ENCODE data around the gene URB1.

Gene URB1

GRCh38 chr21:32426592-32427051 lies 33.8 kb upstream of the URB1 start:
- Histone ChIP-seq H2BK15ac (replicated peaks; ENCODE audit: low read depth) (no peak overlapping the region), H3K9ac (ENCODE audit: low read length) (no peak overlapping the region), H3K18ac (ENCODE audit: low read length) (no peak overlapping the region), H3K36me3 (ENCODE audit: control insufficient read depth, insufficient read depth, low read length) (no peaks in the 10 kb centered on the region), H3K4me3 (ENCODE audit: low read length) (no peak overlapping the region), H2BK120ac (ENCODE audit: low read depth, low read length) (no peak overlapping the region), H3K56ac (ENCODE audit: low read length) (no peak overlapping the region), H3K4ac (ENCODE audit: low read depth, low read length) (no peak overlapping the region), H3K23ac (ENCODE audit: low read length) (no peak overlapping the region), H2BK5ac (ENCODE audit: low read length) (no peak overlapping the region), H3K4me2 (ENCODE audit: low read length) (no peak overlapping the region), H2AK5ac (ENCODE audit: low read length) (no peak overlapping the region), H3K79me1 (ENCODE audit: low read length) (no peaks in the 10 kb centered on the region), H3K27ac (ENCODE audit: low read depth, low read length) (no peak overlapping the region), H4K8ac (ENCODE audit: low read depth, low read length) (no peak overlapping the region), H3K4me1 (ENCODE audit: control insufficient read depth, low read depth, low read length) (no peaks in the 10 kb centered on the region), H3K27me3 (ENCODE audit: insufficient read depth, low read length, poor library complexity) (no peaks in the 10 kb centered on the region), H3K79me2 (ENCODE audit: control insufficient read depth, insufficient read depth, low read length) (no peaks in the 10 kb centered on the region), H4K5ac (ENCODE audit: low read length) (no peak overlapping the region)
- DNase-seq = no peak
- WGBS (ENCODE audit: extremely low coverage, insufficient coverage, low lambda C conversion rate) = no CpG with 5 or more reads among the region's 6 CpGs

GRCh38 chr21:32426066-32426465 lies 33.3 kb upstream of the URB1 start:
- no peak overlapping the region for H3K4me2 ChIP-seq (ENCODE audit: low read length)
- H3K4me1 ChIP-seq (ENCODE audit: control insufficient read depth, low read depth, low read length) = no peaks in the 10 kb centered on the region
- H3K27me3 ChIP-seq (ENCODE audit: insufficient read depth, low read length, poor library complexity) = no peaks in the 10 kb centered on the region
- H3K9ac ChIP-seq (ENCODE audit: low read length) = no peak overlapping the region
- H2BK5ac ChIP-seq (ENCODE audit: low read length) = no peak overlapping the region
- H3K56ac ChIP-seq (ENCODE audit: low read length) = no peak overlapping the region
- no peak overlapping the region for H4K8ac ChIP-seq (ENCODE audit: low read depth, low read length)
- no peak overlapping the region for H2AK5ac ChIP-seq (ENCODE audit: low read length)
- H2BK15ac ChIP-seq (replicated peaks; ENCODE audit: low read depth) = no peak overlapping the region
- H3K79me1 ChIP-seq (ENCODE audit: low read length) = no peaks in the 10 kb centered on the region
- H3K23ac ChIP-seq (ENCODE audit: low read length) = no peak overlapping the region
- H3K4ac ChIP-seq (ENCODE audit: low read depth, low read length) = no peak overlapping the region
- no peak overlapping the region for H2BK120ac ChIP-seq (ENCODE audit: low read depth, low read length)
- no CpG with 5 or more reads among the region's 5 CpGs for whole genome bisulfite sequencing (ENCODE audit: extremely low coverage, insufficient coverage, low lambda C conversion rate)
- H3K18ac ChIP-seq (ENCODE audit: low read length) = no peak overlapping the region
- no peak for DNase-seq
- no peak overlapping the region for H3K27ac ChIP-seq (ENCODE audit: low read depth, low read length)
- H3K79me2 ChIP-seq (ENCODE audit: control insufficient read depth, insufficient read depth, low read length) = no peaks in the 10 kb centered on the region
- no peak overlapping the region for H3K4me3 ChIP-seq (ENCODE audit: low read length)
- no peak overlapping the region for H4K5ac ChIP-seq (ENCODE audit: low read length)
- H3K36me3 ChIP-seq (ENCODE audit: control insufficient read depth, insufficient read depth, low read length) = no peaks in the 10 kb centered on the region

- H3K4me2 ChIP-seq (ENCODE audit: low read length) = no peak overlapping the region
- H3K27ac ChIP-seq (ENCODE audit: low read depth, low read length) = no peak overlapping the region
- no peak overlapping the region for H3K4me3 ChIP-seq (ENCODE audit: low read length)
- no peak overlapping the region for H3K23ac ChIP-seq (ENCODE audit: low read length)
- no peaks in the 10 kb centered on the region for H3K79me1 ChIP-seq (ENCODE audit: low read length)
- H3K56ac ChIP-seq (ENCODE audit: low read length) = no peak overlapping the region
- no peak overlapping the region for H2BK15ac ChIP-seq (replicated peaks; ENCODE audit: low read depth)
- H3K18ac ChIP-seq (ENCODE audit: low read length) = no peak overlapping the region
- H3K9ac ChIP-seq (ENCODE audit: low read length) = no peak overlapping the region
- H2BK5ac ChIP-seq (ENCODE audit: low read length) = no peak overlapping the region
- no peak overlapping the region for H2BK120ac ChIP-seq (ENCODE audit: low read depth, low read length)
- no peak for DNase-seq
- no peaks in the 10 kb centered on the region for H3K27me3 ChIP-seq (ENCODE audit: insufficient read depth, low read length, poor library complexity)
- H2AK5ac ChIP-seq (ENCODE audit: low read length) = no peak overlapping the region
- H4K8ac ChIP-seq (ENCODE audit: low read depth, low read length) = no peak overlapping the region
- H3K4me1 ChIP-seq (ENCODE audit: control insufficient read depth, low read depth, low read length) = no peaks in the 10 kb centered on the region
- no peak overlapping the region for H3K4ac ChIP-seq (ENCODE audit: low read depth, low read length)
- WGBS (ENCODE audit: extremely low coverage, insufficient coverage, low lambda C conversion rate) = no CpG with 5 or more reads among the region's 4 CpGs
- no peak overlapping the region for H4K5ac ChIP-seq (ENCODE audit: low read length)
- H3K79me2 ChIP-seq (ENCODE audit: control insufficient read depth, insufficient read depth, low read length) = no peaks in the 10 kb centered on the region
- H3K36me3 ChIP-seq (ENCODE audit: control insufficient read depth, insufficient read depth, low read length) = no peaks in the 10 kb centered on the region
Measured at GRCh38 chr21:32425628-32426027, 32.8 kb upstream of the URB1 start.

- H3K36me3 ChIP-seq (ENCODE audit: control insufficient read depth, insufficient read depth, low read length) = no peaks in the 10 kb centered on the region
- H3K79me2 ChIP-seq (ENCODE audit: control insufficient read depth, insufficient read depth, low read length) = no peaks in the 10 kb centered on the region
- no peak overlapping the region for H3K56ac ChIP-seq (ENCODE audit: low read length)
- no peak overlapping the region for H4K8ac ChIP-seq (ENCODE audit: low read depth, low read length)
- no peak overlapping the region for H3K4me2 ChIP-seq (ENCODE audit: low read length)
- WGBS (ENCODE audit: extremely low coverage, insufficient coverage, low lambda C conversion rate) = no CpG with 5 or more reads among the region's 5 CpGs
- DNase-seq = no peak
- H2BK120ac ChIP-seq (ENCODE audit: low read depth, low read length) = no peak overlapping the region
- no peak overlapping the region for H3K9ac ChIP-seq (ENCODE audit: low read length)
- H3K79me1 ChIP-seq (ENCODE audit: low read length) = no peaks in the 10 kb centered on the region
- H3K4ac ChIP-seq (ENCODE audit: low read depth, low read length) = no peak overlapping the region
- H3K27ac ChIP-seq (ENCODE audit: low read depth, low read length) = no peak overlapping the region
- H2AK5ac ChIP-seq (ENCODE audit: low read length) = no peak overlapping the region
- H3K23ac ChIP-seq (ENCODE audit: low read length) = no peak overlapping the region
- H3K27me3 ChIP-seq (ENCODE audit: insufficient read depth, low read length, poor library complexity) = no peaks in the 10 kb centered on the region
- no peak overlapping the region for H3K4me3 ChIP-seq (ENCODE audit: low read length)
- no peak overlapping the region for H2BK5ac ChIP-seq (ENCODE audit: low read length)
- no peak overlapping the region for H4K5ac ChIP-seq (ENCODE audit: low read length)
- no peak overlapping the region for H3K18ac ChIP-seq (ENCODE audit: low read length)
- H2BK15ac ChIP-seq (replicated peaks; ENCODE audit: low read depth) = no peak overlapping the region
- no peaks in the 10 kb centered on the region for H3K4me1 ChIP-seq (ENCODE audit: control insufficient read depth, low read depth, low read length)
Measured at GRCh38 chr21:32424674-32425073, 31.9 kb upstream of the URB1 start.

- H3K9ac ChIP-seq (ENCODE audit: low read length) = no peak overlapping the region
- H3K23ac ChIP-seq (ENCODE audit: low read length) = no peak overlapping the region
- H2AK5ac ChIP-seq (ENCODE audit: low read length) = no peak overlapping the region
- H3K56ac ChIP-seq (ENCODE audit: low read length) = no peak overlapping the region
- no peaks in the 10 kb centered on the region for H3K79me1 ChIP-seq (ENCODE audit: low read length)
- no peak for DNase-seq
- no CpG with 5 or more reads among the region's 2 CpGs for WGBS (ENCODE audit: extremely low coverage, insufficient coverage, low lambda C conversion rate)
- H3K27me3 ChIP-seq (ENCODE audit: insufficient read depth, low read length, poor library complexity) = no peaks in the 10 kb centered on the region
- no peak overlapping the region for H4K8ac ChIP-seq (ENCODE audit: low read depth, low read length)
- H3K27ac ChIP-seq (ENCODE audit: low read depth, low read length) = no peak overlapping the region
- H3K4me1 ChIP-seq (ENCODE audit: control insufficient read depth, low read depth, low read length) = no peaks in the 10 kb centered on the region
- H3K79me2 ChIP-seq (ENCODE audit: control insufficient read depth, insufficient read depth, low read length) = no peaks in the 10 kb centered on the region
- no peak overlapping the region for H3K4me2 ChIP-seq (ENCODE audit: low read length)
- H4K5ac ChIP-seq (ENCODE audit: low read length) = no peak overlapping the region
- no peak overlapping the region for H3K4ac ChIP-seq (ENCODE audit: low read depth, low read length)
- no peak overlapping the region for H2BK15ac ChIP-seq (replicated peaks; ENCODE audit: low read depth)
- H3K18ac ChIP-seq (ENCODE audit: low read length) = no peak overlapping the region
- H3K36me3 ChIP-seq (ENCODE audit: control insufficient read depth, insufficient read depth, low read length) = no peaks in the 10 kb centered on the region
- H3K4me3 ChIP-seq (ENCODE audit: low read length) = no peak overlapping the region
- H2BK120ac ChIP-seq (ENCODE audit: low read depth, low read length) = no peak overlapping the region
- H2BK5ac ChIP-seq (ENCODE audit: low read length) = no peak overlapping the region
Measured at GRCh38 chr21:32424191-32424535, 31.4 kb upstream of the URB1 start.

- Histone ChIP-seq H3K4me3 (ENCODE audit: low read length) (no peak overlapping the region), H4K5ac (ENCODE audit: low read length) (no peak overlapping the region), H3K56ac (ENCODE audit: low read length) (no peak overlapping the region), H2BK5ac (ENCODE audit: low read length) (no peak overlapping the region), H3K36me3 (ENCODE audit: control insufficient read depth, insufficient read depth, low read length) (no peaks in the 10 kb centered on the region), H3K4me1 (ENCODE audit: control insufficient read depth, low read depth, low read length) (no peaks in the 10 kb centered on the region), H3K23ac (ENCODE audit: low read length) (no peak overlapping the region), H3K4ac (ENCODE audit: low read depth, low read length) (no peak overlapping the region), H3K27ac (ENCODE audit: low read depth, low read length) (no peak overlapping the region), H2BK15ac (replicated peaks; ENCODE audit: low read depth) (no peak overlapping the region), H2BK120ac (ENCODE audit: low read depth, low read length) (no peak overlapping the region), H2AK5ac (ENCODE audit: low read length) (no peak overlapping the region), H3K4me2 (ENCODE audit: low read length) (no peak overlapping the region), H3K9ac (ENCODE audit: low read length) (no peak overlapping the region), H4K8ac (ENCODE audit: low read depth, low read length) (no peak overlapping the region), H3K79me2 (ENCODE audit: control insufficient read depth, insufficient read depth, low read length) (no peaks in the 10 kb centered on the region), H3K79me1 (ENCODE audit: low read length) (no peaks in the 10 kb centered on the region), H3K18ac (ENCODE audit: low read length) (no peak overlapping the region), H3K27me3 (ENCODE audit: insufficient read depth, low read length, poor library complexity) (no peaks in the 10 kb centered on the region)
- WGBS (ENCODE audit: extremely low coverage, insufficient coverage, low lambda C conversion rate) = no CpG with 5 or more reads among the region's 9 CpGs
- no peak for DNase-seq
Measured at GRCh38 chr21:32423320-32424190, 30.7 kb upstream of the URB1 start.

Measured in mesendoderm (in vitro differentiated cells).